NCI-H345 treated with DMSO at 0.1 percent for 48 hours (cell line): ENCODE results near the gene PACS2.
"Not testable (repeated sequence)": the region's sequence is repeated elsewhere in the genome, so short reads cannot be mapped to it uniquely, and the experiment has no call there.

Source experiments
- DNase-seq: peaks from one replicate; lab custom pipeline; 2025; ENCODE audit not compliant: unreplicated experiment; lab: John Stamatoyannopoulos, UW

Gene PACS2

GRCh38 chr14:105329411-105330150 is 15.0 kb downstream of the PACS2 start:
- no peak for DNase-seq

- DNase-seq: no peak
These were observed 15.9 kb downstream of the PACS2 start for GRCh38 chr14:105330491-105330895.

- DNase-seq: no peak
These were observed 17.2 kb downstream of the PACS2 start for GRCh38 chr14:105331575-105332349.

GRCh38 chr14:105332350-105332874 is 17.9 kb downstream of the PACS2 start:
- no peak for DNase-seq

- no peak for DNase-seq
These were observed 18.5 kb downstream of the PACS2 start for GRCh38 chr14:105333020-105333490.

- DNase-seq: no peak
These were observed 19.2 kb downstream of the PACS2 start for GRCh38 chr14:105333613-105334364.

- no peak for DNase-seq
These were observed 20.1 kb downstream of the PACS2 start for GRCh38 chr14:105334383-105335230.

- not testable (repeated sequence) for DNase-seq
These were observed 20.6 kb downstream of the PACS2 start for GRCh38 chr14:105335231-105335542.

GRCh38 chr14:105335735-105336476 is 21.4 kb downstream of the PACS2 start:
- DNase-seq: no peak

- DNase-seq: no peak
These were observed 22.1 kb downstream of the PACS2 start for GRCh38 chr14:105336477-105337287.

GRCh38 chr14:105337433-105337832 is 22.9 kb downstream of the PACS2 start:
- no peak for DNase-seq

GRCh38 chr14:105337966-105338741 is 23.6 kb downstream of the PACS2 start:
- no peak for DNase-seq

- no peak for DNase-seq
These were observed 26.5 kb downstream of the PACS2 start for GRCh38 chr14:105340821-105341733.

GRCh38 chr14:105343194-105343593 is 28.6 kb downstream of the PACS2 start:
- peak; percentile 93 for DNase-seq

- DNase-seq: no peak
These were observed 31.6 kb downstream of the PACS2 start for GRCh38 chr14:105346200-105346533.

- no peak for DNase-seq
These were observed 32.5 kb downstream of the PACS2 start for GRCh38 chr14:105346876-105347586.

GRCh38 chr14:105347587-105347968 is 33.0 kb downstream of the PACS2 start:
- DNase-seq: no peak
